DOHH2 (cell line): Measurements from ENCODE around the gene KMT2B.

Experiments
- EZH2phosphoT487 ChIP-seq: fragments of 200-600 bp; sonication (generic); IDR thresholded peaks from 2 replicates; pipeline ENCODE4 v1.6.1; 2017; ENCODE audit warnings: borderline replicate concordance, mild to moderate bottlenecking, antibody characterized with exemption, low read length, moderate library complexity, mixed read lengths
- TF ChIP-seq, protein P1 (sequence below): fragments of 200-600 bp; sonication (generic); IDR thresholded peaks from one replicate; pipeline ENCODE4 v1.5.1; 2014; ENCODE audit warnings: antibody characterized with exemption, mild to moderate bottlenecking, low read depth, low read length; ENCODE audit not compliant: poor library complexity, severe bottlenecking

- TF ChIP-seq, protein P1, sequence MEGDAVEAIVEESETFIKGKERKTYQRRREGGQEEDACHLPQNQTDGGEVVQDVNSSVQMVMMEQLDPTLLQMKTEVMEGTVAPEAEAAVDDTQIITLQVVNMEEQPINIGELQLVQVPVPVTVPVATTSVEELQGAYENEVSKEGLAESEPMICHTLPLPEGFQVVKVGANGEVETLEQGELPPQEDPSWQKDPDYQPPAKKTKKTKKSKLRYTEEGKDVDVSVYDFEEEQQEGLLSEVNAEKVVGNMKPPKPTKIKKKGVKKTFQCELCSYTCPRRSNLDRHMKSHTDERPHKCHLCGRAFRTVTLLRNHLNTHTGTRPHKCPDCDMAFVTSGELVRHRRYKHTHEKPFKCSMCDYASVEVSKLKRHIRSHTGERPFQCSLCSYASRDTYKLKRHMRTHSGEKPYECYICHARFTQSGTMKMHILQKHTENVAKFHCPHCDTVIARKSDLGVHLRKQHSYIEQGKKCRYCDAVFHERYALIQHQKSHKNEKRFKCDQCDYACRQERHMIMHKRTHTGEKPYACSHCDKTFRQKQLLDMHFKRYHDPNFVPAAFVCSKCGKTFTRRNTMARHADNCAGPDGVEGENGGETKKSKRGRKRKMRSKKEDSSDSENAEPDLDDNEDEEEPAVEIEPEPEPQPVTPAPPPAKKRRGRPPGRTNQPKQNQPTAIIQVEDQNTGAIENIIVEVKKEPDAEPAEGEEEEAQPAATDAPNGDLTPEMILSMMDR, result no peak
- TF ChIP-seq EZH2phosphoT487, result no peak
Measured at GRCh38 chr19:35780058-35780457, 62.3 kb downstream of the KMT2B start.
